KMS-11 (cell line): ENCODE measurements around the gene DLGAP1.
"Not testable (repeated sequence)": the region's sequence is repeated elsewhere in the genome, so short reads cannot be mapped to it uniquely, and the experiment has no call there.

Experiments
- H2AFZ ChIP-seq: fragments of 200-600 bp; sonication (generic); 2 replicates; pipeline ENCODE4 v1.6.1; 2016; ENCODE audit warnings: antibody characterized with exemption, mixed run types, low read depth
- H3K27ac ChIP-seq: fragments of 200-600 bp; sonication (generic); 2 replicates; pipeline ENCODE4 v1.6.1; 2016; ENCODE audit warnings: mild to moderate bottlenecking, mixed run types
- H3K27me3 ChIP-seq: fragments of 200-600 bp; sonication (generic); 2 replicates; pipeline ENCODE4 v1.6.1; 2017; ENCODE audit warnings: mild to moderate bottlenecking, low read depth, mixed run types, moderate library complexity; ENCODE audit not compliant: insufficient read depth
- H3K36me3 ChIP-seq: fragments of 200-600 bp; sonication (generic); 2 replicates; pipeline ENCODE4 v1.6.1; 2017; ENCODE audit warnings: mild to moderate bottlenecking, mixed run types; ENCODE audit not compliant: insufficient read depth
- H3K4me1 ChIP-seq: fragments of 200-600 bp; sonication (generic); 2 replicates; pipeline ENCODE4 v1.6.1; 2016; ENCODE audit warnings: mild to moderate bottlenecking, low read depth, mixed run types; ENCODE audit not compliant: poor library complexity, severe bottlenecking
- H3K4me2 ChIP-seq: fragments of 200-600 bp; sonication (generic); 2 replicates; pipeline ENCODE4 v1.7.0; 2016; ENCODE audit warnings: mild to moderate bottlenecking, mixed run types
- H3K4me3 ChIP-seq: fragments of 200-600 bp; sonication (generic); IDR thresholded peaks from 2 replicates; pipeline ENCODE4 v1.6.1; 2017; ENCODE audit warnings: low read depth, low read length, mixed read lengths; ENCODE audit not compliant: insufficient read depth
- H3K79me2 ChIP-seq: fragments of 200-600 bp; sonication (generic); 2 replicates; pipeline ENCODE4 v1.6.1; 2016; ENCODE audit warnings: low read depth, mixed run types; ENCODE audit not compliant: insufficient read depth
- H3K9ac ChIP-seq: fragments of 200-600 bp; sonication (generic); 2 replicates; pipeline ENCODE4 v1.6.1; 2016; ENCODE audit warnings: mild to moderate bottlenecking, mixed run types
- H4K20me1 ChIP-seq: fragments of 200-600 bp; sonication (generic); 2 replicates; pipeline ENCODE4 v1.6.1; 2016; ENCODE audit warnings: mild to moderate bottlenecking, mixed run types; ENCODE audit not compliant: insufficient read depth
- CTCF ChIP-seq: fragments of 200-600 bp; sonication (generic); conservative IDR thresholded peaks from 2 replicates; pipeline ENCODE4 v1.6.1; 2017; ENCODE audit warnings: low read depth, mild to moderate bottlenecking, antibody characterized with exemption, low read length, moderate library complexity, mixed read lengths

DLGAP1 gene

GRCh38 chr18:3585656-3586509, 869.2 kb downstream of the DLGAP1 start:
- Histone ChIP-seq H2AFZ (no peak overlapping the region), H3K27ac (peak overlapping the region; percentile 48), H3K36me3 (no peaks in the 10 kb centered on the region), H3K9ac (no peak overlapping the region), H3K79me2 (no peaks in the 10 kb centered on the region), H4K20me1 (no peaks in the 10 kb centered on the region), H3K27me3 (0 out of 2 replicates have a peak, but pooled peaks cover 3% of the 10 kb centered on the region), H3K4me2 (peak overlapping the region; percentile 53), H3K4me1 (peaks cover 24% of the 10 kb centered on the region), H3K4me3 (no peak overlapping the region)
- peak; percentile 86 for TF ChIP-seq CTCF

GRCh38 chr18:3584897-3585460, 870.1 kb downstream of the DLGAP1 start:
- no peak for TF ChIP-seq CTCF
- H3K4me2 ChIP-seq = peak overlapping the region; percentile 53; the same call in 1 of the 2 replicates
- H3K9ac ChIP-seq = no peak overlapping the region
- no peak overlapping the region for H2AFZ ChIP-seq
- no peaks in the 10 kb centered on the region for H3K36me3 ChIP-seq
- 0 out of 2 replicates have a peak, but pooled peaks cover 3% of the 10 kb centered on the region for H3K27me3 ChIP-seq
- H3K4me3 ChIP-seq = no peak overlapping the region
- no peaks in the 10 kb centered on the region for H4K20me1 ChIP-seq
- no peak overlapping the region for H3K27ac ChIP-seq
- peaks cover 24% of the 10 kb centered on the region for H3K4me1 ChIP-seq
- no peaks in the 10 kb centered on the region for H3K79me2 ChIP-seq

- Histone ChIP-seq H3K4me3 (no peak overlapping the region), H3K4me2 (no peak overlapping the region), H4K20me1 (no peaks in the 10 kb centered on the region), H3K36me3 (no peaks in the 10 kb centered on the region), H3K4me1 (peaks cover 24% of the 10 kb centered on the region), H3K9ac (no peak overlapping the region), H3K79me2 (no peaks in the 10 kb centered on the region), H2AFZ (no peak overlapping the region), H3K27me3 (0 out of 2 replicates have a peak, but pooled peaks cover 3% of the 10 kb centered on the region), H3K27ac (no peak overlapping the region)
- TF ChIP-seq CTCF = no peak
These were observed 870.7 kb downstream of the DLGAP1 start for GRCh38 chr18:3584266-3584861.

- no peak for TF ChIP-seq CTCF
- Histone ChIP-seq H3K4me2 (no peak overlapping the region), H3K79me2 (no peaks in the 10 kb centered on the region), H2AFZ (no peak overlapping the region), H3K27ac (no peak overlapping the region), H3K9ac (no peak overlapping the region), H3K36me3 (no peaks in the 10 kb centered on the region), H3K27me3 (0 out of 2 replicates have a peak, but pooled peaks cover 3% of the 10 kb centered on the region), H3K4me1 (peaks cover 24% of the 10 kb centered on the region), H4K20me1 (no peaks in the 10 kb centered on the region), H3K4me3 (no peak overlapping the region)
These were observed 871.2 kb downstream of the DLGAP1 start for GRCh38 chr18:3583873-3584247.

- not testable (repeated sequence) for H3K27ac ChIP-seq, H3K36me3 ChIP-seq, H2AFZ ChIP-seq
These were observed 871.8 kb downstream of the DLGAP1 start for GRCh38 chr18:3583106-3583872.

More at GRCh38 chr18:3583106-3583872, 871.8 kb downstream of the DLGAP1 start:
- H3K4me2 ChIP-seq, H3K27me3 ChIP-seq, H3K79me2 ChIP-seq, H3K9ac ChIP-seq, H4K20me1 ChIP-seq, H3K4me3 ChIP-seq: not testable (repeated sequence)
- H3K4me1 ChIP-seq = peaks cover 24% of the 10 kb centered on the region
